Measurements from ENCODE around the gene EFNB1.
A peak's percentile ranks its signal among the peaks of the same experiment; 100 is the strongest.

EFNB1 gene

GRCh38 chrX:68822641-68823410 is 6.0 kb upstream of the EFNB1 start:
- ChIA-PET CTCF (interaction anchor here (0.9 to 1.2 kb wide), 5 partner anchors 12 to 399 kb away, joined by 3 to 5 read pairs (median 4); no protein-coding TSS in a partner anchor), POLR2A (no interaction called here)
- DNase-seq (ENCODE audit: extremely low spot score), result peak; percentile 41
- TF ChIP-seq CTCF (IDR thresholded peaks at IDR 0.05; ENCODE audit: control extremely low read depth, extremely low read depth, low read depth, missing control alignments), result peak; percentile 40

GRCh38 chrX:68823413-68824151 is 5.2 kb upstream of the EFNB1 start:
- no peak for TF ChIP-seq CTCF (IDR thresholded peaks at IDR 0.05; ENCODE audit: control extremely low read depth, extremely low read depth, low read depth, missing control alignments)
- POLR2A ChIA-PET, result no interaction called here
- DNase-seq (ENCODE audit: extremely low spot score), result no peak
- CTCF ChIA-PET, result interaction anchor here (0.9 to 1.2 kb wide), 3 partner anchors 38 to 237 kb away, joined by 3 to 4 read pairs (median 3); no protein-coding TSS in a partner anchor

GRCh38 chrX:68824152-68824433 is 4.7 kb upstream of the EFNB1 start:
- ChIA-PET CTCF (interaction anchor here (1.1 kb wide), 1 partner anchor 91 kb away, joined by 4 read pairs; no protein-coding TSS in a partner anchor), POLR2A (no interaction called here)
- TF ChIP-seq CTCF (IDR thresholded peaks at IDR 0.05; ENCODE audit: control extremely low read depth, extremely low read depth, low read depth, missing control alignments), result no peak
- no peak for DNase-seq (ENCODE audit: extremely low spot score)

- no peak for TF ChIP-seq CTCF (IDR thresholded peaks at IDR 0.05; ENCODE audit: control extremely low read depth, extremely low read depth, low read depth, missing control alignments)
- DNase-seq (ENCODE audit: extremely low spot score), result no peak
- POLR2A ChIA-PET, result no interaction called here
- CTCF ChIA-PET, result no interaction called here
Measured at GRCh38 chrX:68824565-68825125, 4.2 kb upstream of the EFNB1 start.

GRCh38 chrX:68826113-68826980 is 2.5 kb upstream of the EFNB1 start:
- POLR2A ChIA-PET, result no interaction called here
- DNase-seq (ENCODE audit: extremely low spot score), result no peak
- CTCF ChIA-PET, result interaction anchor here (1.3 to 5.5 kb wide), 5 partner anchors 11 to 560 kb away, joined by 3 to 53 read pairs (median 16); no protein-coding TSS in a partner anchor
- TF ChIP-seq CTCF (IDR thresholded peaks at IDR 0.05; ENCODE audit: control extremely low read depth, extremely low read depth, low read depth, missing control alignments), result no peak

- ChIA-PET POLR2A (interaction anchor here (0.5 to 0.7 kb wide), 2 partner anchors 233 to 458 kb away, joined by 3 read pairs; no protein-coding TSS in a partner anchor), CTCF (interaction anchor here (0.6 to 5.5 kb wide), 27 partner anchors 8 to 559 kb away, joined by 3 to 53 read pairs (median 5); partner anchors contain the start of gene PJA1)
- TF ChIP-seq CTCF (IDR thresholded peaks at IDR 0.05; ENCODE audit: control extremely low read depth, extremely low read depth, low read depth, missing control alignments), result no peak
- no peak for DNase-seq (ENCODE audit: extremely low spot score)
Measured at GRCh38 chrX:68827256-68827655, 1.6 kb upstream of the EFNB1 start.
